Chondrocyte (in vitro differentiated cells): ENCODE measurements around the gene NCAPD2. TPM values are rescaled to one million over a fixed set of nuclear protein-coding genes. Genes with fewer than 3 reads are reported as not detected.
"Not testable (repeated sequence)": the region's sequence is repeated elsewhere in the genome, so short reads cannot be mapped to it uniquely, and the experiment has no call there.

ENCODE experiments used
- DNase-seq: peaks from one replicate; pipeline ENCODE4 v3.0.0; 2021; ENCODE audit warnings: mixed read lengths, low spot score
- H3K27ac Mint-ChIP-seq: one replicate; pipeline ENCODE4 v1.8.0; 2021; ENCODE audit warnings: mild to moderate bottlenecking, moderate library complexity, mixed read lengths; ENCODE audit not compliant: unreplicated experiment
- H3K27me3 Mint-ChIP-seq: 2 replicates; pipeline ENCODE4 v1.8.0; 2021; ENCODE audit warnings: low read depth, mixed read lengths
- H3K36me3 Mint-ChIP-seq: 2 replicates; pipeline ENCODE4 v1.8.0; 2021; ENCODE audit warnings: low read depth, mixed read lengths
- H3K4me1 Mint-ChIP-seq: 2 replicates; pipeline ENCODE4 v1.8.0; 2021; ENCODE audit warnings: low read depth, mild to moderate bottlenecking, mixed read lengths
- H3K4me3 Mint-ChIP-seq: one replicate; pipeline ENCODE4 v1.8.0; 2021; ENCODE audit warnings: mild to moderate bottlenecking, moderate library complexity, mixed read lengths; ENCODE audit not compliant: unreplicated experiment
- H3K9me3 Mint-ChIP-seq: 2 replicates; pipeline ENCODE4 v1.8.0; 2021; ENCODE audit warnings: low read depth, mixed read lengths
- total RNA-seq: library from RNA; stranded (reverse); gene quantifications from 3 replicates; pipeline ENCODE4 v1.2.1, GENCODE V29; 2021
- TF ChIP-seq, protein P1 (sequence below): fragments of 200-600 bp; sonication (generic); IDR thresholded peaks from 2 replicates; pipeline ENCODE4 v1.5.0; 2021; ENCODE audit warnings: antibody characterized with exemption, mild to moderate bottlenecking, moderate library complexity

Gene NCAPD2
- total RNA-seq, 1 donor from 2014 or later, result 23.0 TPM

GRCh38 chr12:6535697-6535946, 41.7 kb downstream of the NCAPD2 start:
- peaks cover 21% of the 10 kb centered on the region for H3K36me3 Mint-ChIP-seq
- H3K9me3 Mint-ChIP-seq, result no peaks in the 10 kb centered on the region
- H3K27me3 Mint-ChIP-seq, result no peaks in the 10 kb centered on the region
- peaks cover 58% of the 10 kb centered on the region for H3K4me1 Mint-ChIP-seq
- no peak for DNase-seq
- TF ChIP-seq, protein P1, sequence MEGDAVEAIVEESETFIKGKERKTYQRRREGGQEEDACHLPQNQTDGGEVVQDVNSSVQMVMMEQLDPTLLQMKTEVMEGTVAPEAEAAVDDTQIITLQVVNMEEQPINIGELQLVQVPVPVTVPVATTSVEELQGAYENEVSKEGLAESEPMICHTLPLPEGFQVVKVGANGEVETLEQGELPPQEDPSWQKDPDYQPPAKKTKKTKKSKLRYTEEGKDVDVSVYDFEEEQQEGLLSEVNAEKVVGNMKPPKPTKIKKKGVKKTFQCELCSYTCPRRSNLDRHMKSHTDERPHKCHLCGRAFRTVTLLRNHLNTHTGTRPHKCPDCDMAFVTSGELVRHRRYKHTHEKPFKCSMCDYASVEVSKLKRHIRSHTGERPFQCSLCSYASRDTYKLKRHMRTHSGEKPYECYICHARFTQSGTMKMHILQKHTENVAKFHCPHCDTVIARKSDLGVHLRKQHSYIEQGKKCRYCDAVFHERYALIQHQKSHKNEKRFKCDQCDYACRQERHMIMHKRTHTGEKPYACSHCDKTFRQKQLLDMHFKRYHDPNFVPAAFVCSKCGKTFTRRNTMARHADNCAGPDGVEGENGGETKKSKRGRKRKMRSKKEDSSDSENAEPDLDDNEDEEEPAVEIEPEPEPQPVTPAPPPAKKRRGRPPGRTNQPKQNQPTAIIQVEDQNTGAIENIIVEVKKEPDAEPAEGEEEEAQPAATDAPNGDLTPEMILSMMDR, result no peak
- peak overlapping the region; percentile 90 for H3K4me3 Mint-ChIP-seq
- peak overlapping the region; percentile 99 for H3K27ac Mint-ChIP-seq

DNA sequence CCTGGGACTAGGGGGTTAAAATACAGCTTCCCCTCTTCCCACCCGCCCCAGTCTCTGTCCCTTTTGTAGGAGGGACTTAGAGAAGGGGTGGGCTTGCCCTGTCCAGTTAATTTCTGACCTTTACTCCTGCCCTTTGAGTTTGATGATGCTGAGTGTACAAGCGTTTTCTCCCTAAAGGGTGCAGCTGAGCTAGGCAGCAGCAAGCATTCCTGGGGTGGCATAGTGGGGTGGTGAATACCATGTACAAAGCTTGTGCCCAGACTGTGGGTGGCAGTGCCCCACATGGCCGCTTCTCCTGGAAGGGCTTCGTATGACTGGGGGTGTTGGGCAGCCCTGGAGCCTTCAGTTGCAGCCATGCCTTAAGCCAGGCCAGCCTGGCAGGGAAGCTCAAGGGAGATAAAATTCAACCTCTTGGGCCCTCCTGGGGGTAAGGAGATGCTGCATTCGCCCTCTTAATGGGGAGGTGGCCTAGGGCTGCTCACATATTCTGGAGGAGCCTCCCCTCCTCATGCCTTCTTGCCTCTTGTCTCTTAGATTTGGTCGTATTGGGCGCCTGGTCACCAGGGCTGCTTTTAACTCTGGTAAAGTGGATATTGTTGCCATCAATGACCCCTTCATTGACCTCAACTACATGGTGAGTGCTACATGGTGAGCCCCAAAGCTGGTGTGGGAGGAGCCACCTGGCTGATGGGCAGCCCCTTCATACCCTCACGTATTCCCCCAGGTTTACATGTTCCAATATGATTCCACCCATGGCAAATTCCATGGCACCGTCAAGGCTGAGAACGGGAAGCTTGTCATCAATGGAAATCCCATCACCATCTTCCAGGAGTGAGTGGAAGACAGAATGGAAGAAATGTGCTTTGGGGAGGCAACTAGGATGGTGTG, 42.3 kb downstream of the NCAPD2 start:
- Mint-ChIP-seq H3K9me3 (no peaks in the 10 kb centered on the region), H3K27me3 (no peaks in the 10 kb centered on the region), H3K4me1 (peaks cover 64% of the 10 kb centered on the region), H3K4me3 (peak overlapping the region; percentile 90), H3K27ac (peak overlapping the region; percentile 99), H3K36me3 (peaks cover 19% of the 10 kb centered on the region)
- DNase-seq, result no peak
- TF ChIP-seq, protein P1, result no peak

DNA sequence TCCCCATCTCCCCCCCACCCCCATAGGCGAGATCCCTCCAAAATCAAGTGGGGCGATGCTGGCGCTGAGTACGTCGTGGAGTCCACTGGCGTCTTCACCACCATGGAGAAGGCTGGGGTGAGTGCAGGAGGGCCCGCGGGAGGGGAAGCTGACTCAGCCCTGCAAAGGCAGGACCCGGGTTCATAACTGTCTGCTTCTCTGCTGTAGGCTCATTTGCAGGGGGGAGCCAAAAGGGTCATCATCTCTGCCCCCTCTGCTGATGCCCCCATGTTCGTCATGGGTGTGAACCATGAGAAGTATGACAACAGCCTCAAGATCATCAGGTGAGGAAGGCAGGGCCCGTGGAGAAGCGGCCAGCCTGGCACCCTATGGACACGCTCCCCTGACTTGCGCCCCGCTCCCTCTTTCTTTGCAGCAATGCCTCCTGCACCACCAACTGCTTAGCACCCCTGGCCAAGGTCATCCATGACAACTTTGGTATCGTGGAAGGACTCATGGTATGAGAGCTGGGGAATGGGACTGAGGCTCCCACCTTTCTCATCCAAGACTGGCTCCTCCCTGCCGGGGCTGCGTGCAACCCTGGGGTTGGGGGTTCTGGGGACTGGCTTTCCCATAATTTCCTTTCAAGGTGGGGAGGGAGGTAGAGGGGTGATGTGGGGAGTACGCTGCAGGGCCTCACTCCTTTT, 43.1 kb downstream of the NCAPD2 start:
- no peaks in the 10 kb centered on the region for H3K27me3 Mint-ChIP-seq
- H3K4me1 Mint-ChIP-seq, result peaks cover 69% of the 10 kb centered on the region
- peak overlapping the region; percentile 99 for H3K27ac Mint-ChIP-seq
- TF ChIP-seq, protein P1, result no peak
- no peaks in the 10 kb centered on the region for H3K9me3 Mint-ChIP-seq
- DNase-seq, result no peak
- peak overlapping the region; percentile 90 for H3K4me3 Mint-ChIP-seq
- peaks cover 19% of the 10 kb centered on the region for H3K36me3 Mint-ChIP-seq

GRCh38 chr12:6537580-6538419, 43.9 kb downstream of the NCAPD2 start:
- peak overlapping the region; percentile 99 for H3K27ac Mint-ChIP-seq
- peaks cover 65% of the 10 kb centered on the region for H3K4me1 Mint-ChIP-seq
- peak overlapping the region; percentile 90 for H3K4me3 Mint-ChIP-seq
- not testable (repeated sequence) for DNase-seq, H3K27me3 Mint-ChIP-seq, H3K9me3 Mint-ChIP-seq
- TF ChIP-seq, protein P1, result peak; percentile 90
- peaks cover 23% of the 10 kb centered on the region for H3K36me3 Mint-ChIP-seq
